SK-N-SH (cell line): ENCODE data around the gene ATXN10. TPM values are rescaled to one million over a fixed set of nuclear protein-coding genes. Genes with fewer than 3 reads are reported as not detected.

Experiments used
- ELF1 ChIP-seq: IDR thresholded peaks from 2 replicates; pipeline ENCODE4 v1.4.0; 2012
- EZH2phosphoT487 ChIP-seq: fragments of 200-600 bp; sonication (generic); IDR thresholded peaks from 2 replicates; pipeline ENCODE4 v1.6.1; 2017; ENCODE audit warnings: low read depth, mixed run types, mild to moderate bottlenecking, antibody characterized with exemption, moderate library complexity, borderline replicate concordance
- FOXJ3 ChIP-seq: sonication (generic); formaldehyde crosslinking; IDR thresholded peaks from 2 replicates; pipeline ENCODE4 v1.5.1; 2020; ENCODE audit warnings: mild to moderate bottlenecking, missing genetic modification reagents
- FOXM1 ChIP-seq: IDR thresholded peaks from 2 replicates; pipeline ENCODE4 v1.4.0; 2012; ENCODE audit warnings: low read depth, mild to moderate bottlenecking
- JUND ChIP-seq: IDR thresholded peaks from 2 replicates; pipeline ENCODE4 v1.4.0; 2012
- MEF2A ChIP-seq: IDR thresholded peaks from 2 replicates; pipeline ENCODE4 v1.4.0; 2012; ENCODE audit warnings: low read depth, borderline replicate concordance
- POLR2AphosphoS5 ChIP-seq: IDR thresholded peaks from 2 replicates; pipeline ENCODE4 v1.6.1; 2012; ENCODE audit warnings: low read depth, low read length
- RAD21 ChIP-seq: IDR thresholded peaks from 2 replicates; pipeline ENCODE4 v1.6.1; 2012; ENCODE audit warnings: mild to moderate bottlenecking, low read length
- RFX5 ChIP-seq: IDR thresholded peaks from 2 replicates; pipeline ENCODE4 v1.6.1; 2012; ENCODE audit warnings: mild to moderate bottlenecking, improper control_type of control experiment, low read length
- SIN3A ChIP-seq: IDR thresholded peaks from 2 replicates; pipeline ENCODE4 v1.6.1; 2012; ENCODE audit warnings: low read depth, mild to moderate bottlenecking, low read length, moderate library complexity, borderline replicate concordance
- TAF1 ChIP-seq: IDR thresholded peaks from 2 replicates; pipeline ENCODE4 v1.6.1; 2012; ENCODE audit warnings: low read depth, mild to moderate bottlenecking, low read length, moderate library complexity, borderline replicate concordance
- TCF12 ChIP-seq: IDR thresholded peaks from 2 replicates; pipeline ENCODE4 v1.4.0; 2012
- TEAD4 ChIP-seq: IDR thresholded peaks from 2 replicates; pipeline ENCODE4 v1.4.0; 2012; ENCODE audit warnings: mild to moderate bottlenecking, borderline replicate concordance; ENCODE audit not compliant: insufficient read depth
- polyA plus RNA-seq, 3 experiments: library from polyadenylated mRNA; depleted of rRNA; stranded (reverse); fragments of >200 nt; gene quantifications; 2 replicates each; pipeline ENCODE4 v1.2.3, GENCODE V29; 2012
- TF ChIP-seq, protein P1 (sequence below): IDR thresholded peaks from 2 replicates; pipeline ENCODE4 v1.6.1; 2012; ENCODE audit warnings: mild to moderate bottlenecking, low read depth, low read length, moderate library complexity
- TF ChIP-seq, protein P2 (sequence below): fragments of 150-350 bp; IDR thresholded peaks from 2 replicates; pipeline ENCODE4 v1.6.1; 2016; ENCODE audit warnings: mild to moderate bottlenecking, low read depth, low read length
- TF ChIP-seq, protein P3 (sequence below): IDR thresholded peaks from 2 replicates; pipeline ENCODE4 v1.4.0; 2012; ENCODE audit warnings: low read depth
- TF ChIP-seq, protein P4 (sequence below): IDR thresholded peaks from 2 replicates; pipeline ENCODE4 v1.4.0; 2012; ENCODE audit warnings: low read depth, borderline replicate concordance
- TF ChIP-seq, protein P5 (sequence below): IDR thresholded peaks from 2 replicates; pipeline ENCODE4; 2012

The ATXN10 gene
- polyA plus RNA-seq, 1 of the 3 experiments (the other 2 are of a cell fraction) = 202 TPM

DNA sequence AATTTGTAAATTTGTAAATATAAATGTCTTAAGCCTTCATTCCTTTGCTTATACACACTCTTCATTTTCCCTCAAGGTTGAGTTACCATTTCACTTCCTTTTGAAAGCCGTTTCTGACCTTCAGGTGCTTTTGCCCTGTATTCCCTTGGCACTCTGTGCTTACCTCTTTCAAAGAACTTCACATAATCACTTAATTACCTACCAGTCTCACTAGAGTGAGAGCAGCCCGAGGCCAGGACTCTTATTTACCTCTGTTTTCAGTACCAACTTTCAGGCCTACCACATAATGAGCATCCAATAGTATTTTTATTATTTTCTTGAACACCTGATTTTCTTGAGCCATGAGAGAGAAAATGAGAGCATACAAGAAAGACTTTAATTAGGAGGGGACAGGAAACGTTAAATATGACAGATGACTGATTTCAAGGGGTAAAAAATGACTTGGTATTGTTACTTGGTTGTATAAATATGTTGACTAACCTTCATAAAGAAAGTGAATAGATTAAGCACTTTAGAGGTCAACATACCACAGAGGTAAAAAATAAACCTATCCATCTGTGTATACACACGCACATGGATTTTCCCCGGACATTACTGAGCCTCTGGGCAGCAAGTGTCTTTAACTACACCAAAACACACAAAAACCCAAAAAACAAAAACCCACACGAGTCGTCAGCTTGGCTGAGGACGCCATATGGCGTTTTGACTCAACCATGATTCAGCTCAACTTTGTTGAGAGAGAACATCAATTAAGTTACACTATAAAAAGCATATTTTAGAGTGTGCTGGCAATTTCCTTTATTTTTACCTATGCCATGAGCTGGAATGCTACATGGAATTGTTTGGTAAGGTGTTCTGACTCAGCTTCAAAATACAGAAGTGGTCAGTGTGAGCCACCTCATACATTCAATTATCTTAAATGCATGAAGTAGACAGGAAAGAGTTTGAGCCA is 7.6 kb downstream of the ATXN10 start (continued):
- TF ChIP-seq, protein P1, sequence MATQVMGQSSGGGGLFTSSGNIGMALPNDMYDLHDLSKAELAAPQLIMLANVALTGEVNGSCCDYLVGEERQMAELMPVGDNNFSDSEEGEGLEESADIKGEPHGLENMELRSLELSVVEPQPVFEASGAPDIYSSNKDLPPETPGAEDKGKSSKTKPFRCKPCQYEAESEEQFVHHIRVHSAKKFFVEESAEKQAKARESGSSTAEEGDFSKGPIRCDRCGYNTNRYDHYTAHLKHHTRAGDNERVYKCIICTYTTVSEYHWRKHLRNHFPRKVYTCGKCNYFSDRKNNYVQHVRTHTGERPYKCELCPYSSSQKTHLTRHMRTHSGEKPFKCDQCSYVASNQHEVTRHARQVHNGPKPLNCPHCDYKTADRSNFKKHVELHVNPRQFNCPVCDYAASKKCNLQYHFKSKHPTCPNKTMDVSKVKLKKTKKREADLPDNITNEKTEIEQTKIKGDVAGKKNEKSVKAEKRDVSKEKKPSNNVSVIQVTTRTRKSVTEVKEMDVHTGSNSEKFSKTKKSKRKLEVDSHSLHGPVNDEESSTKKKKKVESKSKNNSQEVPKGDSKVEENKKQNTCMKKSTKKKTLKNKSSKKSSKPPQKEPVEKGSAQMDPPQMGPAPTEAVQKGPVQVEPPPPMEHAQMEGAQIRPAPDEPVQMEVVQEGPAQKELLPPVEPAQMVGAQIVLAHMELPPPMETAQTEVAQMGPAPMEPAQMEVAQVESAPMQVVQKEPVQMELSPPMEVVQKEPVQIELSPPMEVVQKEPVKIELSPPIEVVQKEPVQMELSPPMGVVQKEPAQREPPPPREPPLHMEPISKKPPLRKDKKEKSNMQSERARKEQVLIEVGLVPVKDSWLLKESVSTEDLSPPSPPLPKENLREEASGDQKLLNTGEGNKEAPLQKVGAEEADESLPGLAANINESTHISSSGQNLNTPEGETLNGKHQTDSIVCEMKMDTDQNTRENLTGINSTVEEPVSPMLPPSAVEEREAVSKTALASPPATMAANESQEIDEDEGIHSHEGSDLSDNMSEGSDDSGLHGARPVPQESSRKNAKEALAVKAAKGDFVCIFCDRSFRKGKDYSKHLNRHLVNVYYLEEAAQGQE = no peak
- TF ChIP-seq EZH2phosphoT487 (no peak), TCF12 (peak; percentile 92), JUND (peak; percentile 79), MEF2A (peak; percentile 84), POLR2AphosphoS5 (no peak), ELF1 (no peak), RFX5 (no peak), TEAD4 (peak; percentile 65; the same call in 1 of the 2 replicates), TAF1 (no peak), FOXM1 (no peak), FOXJ3 (CRISPR knock-in tag) (no peak), SIN3A (no peak), RAD21 (no peak)
- TF ChIP-seq, protein P2, sequence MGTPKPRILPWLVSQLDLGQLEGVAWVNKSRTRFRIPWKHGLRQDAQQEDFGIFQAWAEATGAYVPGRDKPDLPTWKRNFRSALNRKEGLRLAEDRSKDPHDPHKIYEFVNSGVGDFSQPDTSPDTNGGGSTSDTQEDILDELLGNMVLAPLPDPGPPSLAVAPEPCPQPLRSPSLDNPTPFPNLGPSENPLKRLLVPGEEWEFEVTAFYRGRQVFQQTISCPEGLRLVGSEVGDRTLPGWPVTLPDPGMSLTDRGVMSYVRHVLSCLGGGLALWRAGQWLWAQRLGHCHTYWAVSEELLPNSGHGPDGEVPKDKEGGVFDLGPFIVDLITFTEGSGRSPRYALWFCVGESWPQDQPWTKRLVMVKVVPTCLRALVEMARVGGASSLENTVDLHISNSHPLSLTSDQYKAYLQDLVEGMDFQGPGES = no peak
- TF ChIP-seq, protein P3, sequence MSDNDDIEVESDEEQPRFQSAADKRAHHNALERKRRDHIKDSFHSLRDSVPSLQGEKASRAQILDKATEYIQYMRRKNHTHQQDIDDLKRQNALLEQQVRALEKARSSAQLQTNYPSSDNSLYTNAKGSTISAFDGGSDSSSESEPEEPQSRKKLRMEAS = peak; percentile 75
- TF ChIP-seq, protein P4, sequence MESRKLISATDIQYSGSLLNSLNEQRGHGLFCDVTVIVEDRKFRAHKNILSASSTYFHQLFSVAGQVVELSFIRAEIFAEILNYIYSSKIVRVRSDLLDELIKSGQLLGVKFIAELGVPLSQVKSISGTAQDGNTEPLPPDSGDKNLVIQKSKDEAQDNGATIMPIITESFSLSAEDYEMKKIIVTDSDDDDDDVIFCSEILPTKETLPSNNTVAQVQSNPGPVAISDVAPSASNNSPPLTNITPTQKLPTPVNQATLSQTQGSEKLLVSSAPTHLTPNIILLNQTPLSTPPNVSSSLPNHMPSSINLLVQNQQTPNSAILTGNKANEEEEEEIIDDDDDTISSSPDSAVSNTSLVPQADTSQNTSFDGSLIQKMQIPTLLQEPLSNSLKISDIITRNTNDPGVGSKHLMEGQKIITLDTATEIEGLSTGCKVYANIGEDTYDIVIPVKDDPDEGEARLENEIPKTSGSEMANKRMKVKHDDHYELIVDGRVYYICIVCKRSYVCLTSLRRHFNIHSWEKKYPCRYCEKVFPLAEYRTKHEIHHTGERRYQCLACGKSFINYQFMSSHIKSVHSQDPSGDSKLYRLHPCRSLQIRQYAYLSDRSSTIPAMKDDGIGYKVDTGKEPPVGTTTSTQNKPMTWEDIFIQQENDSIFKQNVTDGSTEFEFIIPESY = no peak
- TF ChIP-seq, protein P5, sequence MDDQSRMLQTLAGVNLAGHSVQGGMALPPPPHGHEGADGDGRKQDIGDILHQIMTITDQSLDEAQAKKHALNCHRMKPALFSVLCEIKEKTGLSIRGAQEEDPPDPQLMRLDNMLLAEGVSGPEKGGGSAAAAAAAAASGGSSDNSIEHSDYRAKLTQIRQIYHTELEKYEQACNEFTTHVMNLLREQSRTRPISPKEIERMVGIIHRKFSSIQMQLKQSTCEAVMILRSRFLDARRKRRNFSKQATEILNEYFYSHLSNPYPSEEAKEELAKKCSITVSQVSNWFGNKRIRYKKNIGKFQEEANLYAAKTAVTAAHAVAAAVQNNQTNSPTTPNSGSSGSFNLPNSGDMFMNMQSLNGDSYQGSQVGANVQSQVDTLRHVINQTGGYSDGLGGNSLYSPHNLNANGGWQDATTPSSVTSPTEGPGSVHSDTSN = peak; percentile 84
